ENCODE measurements around the gene HTRA2. TPM values are rescaled to one million over a fixed set of nuclear protein-coding genes. Genes with fewer than 3 reads are reported as not detected.

HTRA2 gene
- total and polyA plus RNA-seq, 9 of the 15 experiments (the other 6 are each of a cell fraction or from before 2014, with no cell fraction given): 54.2 to 71.2 (median 65.8) TPM

- TF ChIP-seq FOXM1 (IDR thresholded peaks at IDR 0.05; ENCODE audit: low read depth) (no peak), FOXM1 (CRISPR knock-in tag; IDR thresholded peaks at IDR 0.05; ENCODE audit: low read depth) (0 out of 2 replicates have a peak, but pooled peaks have one; percentile 86), RBM15 (IDR thresholded peaks at IDR 0.05; ENCODE audit: insufficient read depth, low read length) (no peak), TARDBP (IDR thresholded peaks at IDR 0.05) (0 out of 2 replicates have a peak, but pooled peaks have one; percentile 16), E2F5 (CRISPR knock-in tag; IDR thresholded peaks at IDR 0.05) (0 out of 2 replicates have a peak, but pooled peaks have one; percentile 12), SIN3A (IDR thresholded peaks at IDR 0.05; ENCODE audit: borderline replicate concordance in 2 of 2, control insufficient read depth in 1 of 2, low read depth in 2 of 2, low read length in 2 of 2) (peak; percentile 8 to 74; a peak in 1 of 4 replicates), SRF (CRISPR knock-in tag; IDR thresholded peaks at IDR 0.05) (0 out of 4 replicates have a peak, but pooled peaks of 1 of the 2 experiments have one; percentile 19), ZNF76 (CRISPR knock-in tag; IDR thresholded peaks at IDR 0.05; ENCODE audit: borderline replicate concordance) (no peak), POLR2G (IDR thresholded peaks at IDR 0.05; ENCODE audit: low read depth, low read length) (peak; percentile 80), NR4A1 (CRISPR knock-in tag; IDR thresholded peaks at IDR 0.05) (0 out of 2 replicates have a peak, but pooled peaks have one; percentile 40), NR4A1 (tag; IDR thresholded peaks at IDR 0.05) (no peak), RBM22 (IDR thresholded peaks at IDR 0.05; ENCODE audit: low read depth, low read length, poor library complexity, severe bottlenecking) (peak; percentile 30), CREM (IDR thresholded peaks at IDR 0.05; ENCODE audit: low read depth) (0 out of 2 replicates have a peak, but pooled peaks have one; percentile 2)
- TF ChIP-seq, protein P1, sequence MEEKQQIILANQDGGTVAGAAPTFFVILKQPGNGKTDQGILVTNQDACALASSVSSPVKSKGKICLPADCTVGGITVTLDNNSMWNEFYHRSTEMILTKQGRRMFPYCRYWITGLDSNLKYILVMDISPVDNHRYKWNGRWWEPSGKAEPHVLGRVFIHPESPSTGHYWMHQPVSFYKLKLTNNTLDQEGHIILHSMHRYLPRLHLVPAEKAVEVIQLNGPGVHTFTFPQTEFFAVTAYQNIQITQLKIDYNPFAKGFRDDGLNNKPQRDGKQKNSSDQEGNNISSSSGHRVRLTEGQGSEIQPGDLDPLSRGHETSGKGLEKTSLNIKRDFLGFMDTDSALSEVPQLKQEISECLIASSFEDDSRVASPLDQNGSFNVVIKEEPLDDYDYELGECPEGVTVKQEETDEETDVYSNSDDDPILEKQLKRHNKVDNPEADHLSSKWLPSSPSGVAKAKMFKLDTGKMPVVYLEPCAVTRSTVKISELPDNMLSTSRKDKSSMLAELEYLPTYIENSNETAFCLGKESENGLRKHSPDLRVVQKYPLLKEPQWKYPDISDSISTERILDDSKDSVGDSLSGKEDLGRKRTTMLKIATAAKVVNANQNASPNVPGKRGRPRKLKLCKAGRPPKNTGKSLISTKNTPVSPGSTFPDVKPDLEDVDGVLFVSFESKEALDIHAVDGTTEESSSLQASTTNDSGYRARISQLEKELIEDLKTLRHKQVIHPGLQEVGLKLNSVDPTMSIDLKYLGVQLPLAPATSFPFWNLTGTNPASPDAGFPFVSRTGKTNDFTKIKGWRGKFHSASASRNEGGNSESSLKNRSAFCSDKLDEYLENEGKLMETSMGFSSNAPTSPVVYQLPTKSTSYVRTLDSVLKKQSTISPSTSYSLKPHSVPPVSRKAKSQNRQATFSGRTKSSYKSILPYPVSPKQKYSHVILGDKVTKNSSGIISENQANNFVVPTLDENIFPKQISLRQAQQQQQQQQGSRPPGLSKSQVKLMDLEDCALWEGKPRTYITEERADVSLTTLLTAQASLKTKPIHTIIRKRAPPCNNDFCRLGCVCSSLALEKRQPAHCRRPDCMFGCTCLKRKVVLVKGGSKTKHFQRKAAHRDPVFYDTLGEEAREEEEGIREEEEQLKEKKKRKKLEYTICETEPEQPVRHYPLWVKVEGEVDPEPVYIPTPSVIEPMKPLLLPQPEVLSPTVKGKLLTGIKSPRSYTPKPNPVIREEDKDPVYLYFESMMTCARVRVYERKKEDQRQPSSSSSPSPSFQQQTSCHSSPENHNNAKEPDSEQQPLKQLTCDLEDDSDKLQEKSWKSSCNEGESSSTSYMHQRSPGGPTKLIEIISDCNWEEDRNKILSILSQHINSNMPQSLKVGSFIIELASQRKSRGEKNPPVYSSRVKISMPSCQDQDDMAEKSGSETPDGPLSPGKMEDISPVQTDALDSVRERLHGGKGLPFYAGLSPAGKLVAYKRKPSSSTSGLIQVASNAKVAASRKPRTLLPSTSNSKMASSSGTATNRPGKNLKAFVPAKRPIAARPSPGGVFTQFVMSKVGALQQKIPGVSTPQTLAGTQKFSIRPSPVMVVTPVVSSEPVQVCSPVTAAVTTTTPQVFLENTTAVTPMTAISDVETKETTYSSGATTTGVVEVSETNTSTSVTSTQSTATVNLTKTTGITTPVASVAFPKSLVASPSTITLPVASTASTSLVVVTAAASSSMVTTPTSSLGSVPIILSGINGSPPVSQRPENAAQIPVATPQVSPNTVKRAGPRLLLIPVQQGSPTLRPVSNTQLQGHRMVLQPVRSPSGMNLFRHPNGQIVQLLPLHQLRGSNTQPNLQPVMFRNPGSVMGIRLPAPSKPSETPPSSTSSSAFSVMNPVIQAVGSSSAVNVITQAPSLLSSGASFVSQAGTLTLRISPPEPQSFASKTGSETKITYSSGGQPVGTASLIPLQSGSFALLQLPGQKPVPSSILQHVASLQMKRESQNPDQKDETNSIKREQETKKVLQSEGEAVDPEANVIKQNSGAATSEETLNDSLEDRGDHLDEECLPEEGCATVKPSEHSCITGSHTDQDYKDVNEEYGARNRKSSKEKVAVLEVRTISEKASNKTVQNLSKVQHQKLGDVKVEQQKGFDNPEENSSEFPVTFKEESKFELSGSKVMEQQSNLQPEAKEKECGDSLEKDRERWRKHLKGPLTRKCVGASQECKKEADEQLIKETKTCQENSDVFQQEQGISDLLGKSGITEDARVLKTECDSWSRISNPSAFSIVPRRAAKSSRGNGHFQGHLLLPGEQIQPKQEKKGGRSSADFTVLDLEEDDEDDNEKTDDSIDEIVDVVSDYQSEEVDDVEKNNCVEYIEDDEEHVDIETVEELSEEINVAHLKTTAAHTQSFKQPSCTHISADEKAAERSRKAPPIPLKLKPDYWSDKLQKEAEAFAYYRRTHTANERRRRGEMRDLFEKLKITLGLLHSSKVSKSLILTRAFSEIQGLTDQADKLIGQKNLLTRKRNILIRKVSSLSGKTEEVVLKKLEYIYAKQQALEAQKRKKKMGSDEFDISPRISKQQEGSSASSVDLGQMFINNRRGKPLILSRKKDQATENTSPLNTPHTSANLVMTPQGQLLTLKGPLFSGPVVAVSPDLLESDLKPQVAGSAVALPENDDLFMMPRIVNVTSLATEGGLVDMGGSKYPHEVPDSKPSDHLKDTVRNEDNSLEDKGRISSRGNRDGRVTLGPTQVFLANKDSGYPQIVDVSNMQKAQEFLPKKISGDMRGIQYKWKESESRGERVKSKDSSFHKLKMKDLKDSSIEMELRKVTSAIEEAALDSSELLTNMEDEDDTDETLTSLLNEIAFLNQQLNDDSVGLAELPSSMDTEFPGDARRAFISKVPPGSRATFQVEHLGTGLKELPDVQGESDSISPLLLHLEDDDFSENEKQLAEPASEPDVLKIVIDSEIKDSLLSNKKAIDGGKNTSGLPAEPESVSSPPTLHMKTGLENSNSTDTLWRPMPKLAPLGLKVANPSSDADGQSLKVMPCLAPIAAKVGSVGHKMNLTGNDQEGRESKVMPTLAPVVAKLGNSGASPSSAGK (IDR thresholded peaks at IDR 0.05): peak; percentile 50; the same call in 1 of the 2 replicates
Observed at GRCh38 chr2:74481961-74482800, 47.6 kb upstream of the HTRA2 start (continued).

Measured in K562 (cell line).